Measurements from ENCODE around the gene HPN.

HPN gene

GRCh38 chr19:35108730-35109129 is 67.2 kb downstream of the HPN start:
- DNase-seq = no peak

- no peak for DNase-seq
Measured at GRCh38 chr19:35109395-35110112, 68.0 kb downstream of the HPN start.

GRCh38 chr19:35110974-35111373 is 69.5 kb downstream of the HPN start:
- no peak for DNase-seq

GRCh38 chr19:35112995-35113688 is 71.6 kb downstream of the HPN start:
- DNase-seq = no peak

- DNase-seq = peak; percentile 31
Measured at GRCh38 chr19:35114353-35115176, 73.0 kb downstream of the HPN start.

- DNase-seq = no peak
Measured at GRCh38 chr19:35115177-35115951, 73.8 kb downstream of the HPN start, which contains the start of gene FXYD3. FXYD3 (plus strand) TSS chr19:35115823; CDS start chr19:35119377, 3,554 bp downstream.

Measured in NCI-H526 treated with DMSO at 0.1 percent for 48 hours (cell line).